ENCODE results near the gene ADGRV1. TPM values are rescaled to one million over a fixed set of nuclear protein-coding genes. Genes with fewer than 3 reads are reported as not detected.

ADGRV1 gene
- total RNA-seq, 2 donors from 2014 or later, result 97.6 to 117 TPM

GRCh38 chr5:91176288-91177016 is 617.9 kb downstream of the ADGRV1 start:
- Histone ChIP-seq H3K4me1 (ENCODE audit: control insufficient read depth, insufficient read depth, low read length) (no peaks in the 10 kb centered on the region), H3K27ac (ENCODE audit: low read depth, low read length) (no peak overlapping the region), H3K4me3 (ENCODE audit: low read length) (no peak overlapping the region), H3K27me3 (ENCODE audit: control insufficient read depth, insufficient read depth, low read length, poor library complexity, severe bottlenecking) (no peaks in the 10 kb centered on the region), H3K9ac (ENCODE audit: extremely low read depth, low read length, poor library complexity, severe bottlenecking) (no peak overlapping the region), H3K9me3 (ENCODE audit: control insufficient read depth, low read length) (no peaks in the 10 kb centered on the region), H3K36me3 (ENCODE audit: control insufficient read depth, insufficient read depth, low read length) (no peaks in the 10 kb centered on the region)
- peak overlapping the region; percentile 55 for H3K27ac Mint-ChIP-seq
- 56 to 89% methylated on average over 3 to 4 of the region's 6 CpGs for WGBS, 2 experiments (ENCODE audit: insufficient coverage in 1 of 2, insufficient read length in 1 of 2)
- no peak for TF ChIP-seq CTCF (conservative IDR thresholded peaks at IDR 0.05)
- no peak overlapping the region for H3K4me3 Mint-ChIP-seq
- DNase-seq, result no peak
- H3K27me3 Mint-ChIP-seq (ENCODE audit: insufficient read depth), result no peaks in the 10 kb centered on the region
- no peaks in the 10 kb centered on the region for H3K9me3 Mint-ChIP-seq
- H3K4me1 Mint-ChIP-seq, result peaks cover 4% of the 10 kb centered on the region
- no peaks in the 10 kb centered on the region for H3K36me3 Mint-ChIP-seq (ENCODE audit: low read depth)

- H3K36me3 ChIP-seq (ENCODE audit: control insufficient read depth, insufficient read depth, low read length), result no peaks in the 10 kb centered on the region
- no peak for DNase-seq
- no peak overlapping the region for H3K9ac ChIP-seq (ENCODE audit: extremely low read depth, low read length, poor library complexity, severe bottlenecking)
- 96% methylated on average over 5 of the region's 5 CpGs; no CpG with 5 or more reads in 1 of the 2 experiments for WGBS, 2 experiments (ENCODE audit: insufficient coverage in 1 of 2, insufficient read length in 1 of 2)
- H3K27ac Mint-ChIP-seq, result no peak overlapping the region
- H3K4me3 Mint-ChIP-seq, result no peak overlapping the region
- H3K4me1 Mint-ChIP-seq, result peaks cover 3% of the 10 kb centered on the region
- H3K27ac ChIP-seq (ENCODE audit: low read depth, low read length), result no peak overlapping the region
- no peaks in the 10 kb centered on the region for H3K4me1 ChIP-seq (ENCODE audit: control insufficient read depth, insufficient read depth, low read length)
- H3K9me3 ChIP-seq (ENCODE audit: control insufficient read depth, low read length), result no peaks in the 10 kb centered on the region
- H3K27me3 Mint-ChIP-seq (ENCODE audit: insufficient read depth), result no peaks in the 10 kb centered on the region
- no peaks in the 10 kb centered on the region for H3K27me3 ChIP-seq (ENCODE audit: control insufficient read depth, insufficient read depth, low read length, poor library complexity, severe bottlenecking)
- H3K36me3 Mint-ChIP-seq (ENCODE audit: low read depth), result no peaks in the 10 kb centered on the region
- no peak overlapping the region for H3K4me3 ChIP-seq (ENCODE audit: low read length)
- no peak for TF ChIP-seq CTCF (conservative IDR thresholded peaks at IDR 0.05)
- H3K9me3 Mint-ChIP-seq, result no peaks in the 10 kb centered on the region
Observed at GRCh38 chr5:91177085-91177484, 618.5 kb downstream of the ADGRV1 start.

- Mint-ChIP-seq H3K27me3 (ENCODE audit: insufficient read depth) (no peaks in the 10 kb centered on the region), H3K27ac (no peak overlapping the region)
- TF ChIP-seq CTCF (conservative IDR thresholded peaks at IDR 0.05), result no peak
Observed at GRCh38 chr5:91177639-91178038, 619.0 kb downstream of the ADGRV1 start.

More at GRCh38 chr5:91177639-91178038, 619.0 kb downstream of the ADGRV1 start:
- H3K4me3 Mint-ChIP-seq, result no peak overlapping the region
- DNase-seq, result no peak
- Histone ChIP-seq H3K9ac (ENCODE audit: extremely low read depth, low read length, poor library complexity, severe bottlenecking) (no peak overlapping the region), H3K4me3 (ENCODE audit: low read length) (no peak overlapping the region), H3K4me1 (ENCODE audit: control insufficient read depth, insufficient read depth, low read length) (no peaks in the 10 kb centered on the region), H3K36me3 (ENCODE audit: control insufficient read depth, insufficient read depth, low read length) (no peaks in the 10 kb centered on the region), H3K27me3 (ENCODE audit: control insufficient read depth, insufficient read depth, low read length, poor library complexity, severe bottlenecking) (no peaks in the 10 kb centered on the region), H3K9me3 (ENCODE audit: control insufficient read depth, low read length) (no peaks in the 10 kb centered on the region), H3K27ac (ENCODE audit: low read depth, low read length) (no peak overlapping the region)
- WGBS, 2 experiments (ENCODE audit: insufficient coverage in 1 of 2, insufficient read length in 1 of 2), result 89 to 90% methylated on average over 2 to 3 of the region's 3 CpGs
- H3K36me3 Mint-ChIP-seq (ENCODE audit: low read depth), result no peaks in the 10 kb centered on the region
- no peaks in the 10 kb centered on the region for H3K9me3 Mint-ChIP-seq
- H3K4me1 Mint-ChIP-seq, result peaks cover 4% of the 10 kb centered on the region

Measured in endodermal cell (in vitro differentiated cells).